Right ventricle myocardium superior (tissue), 1 donor: ENCODE data around the gene CCDC187. TPM values are rescaled to one million over a fixed set of nuclear protein-coding genes. Genes with fewer than 3 reads are reported as not detected.
A peak's percentile ranks its signal among the peaks of the same experiment; 100 is the strongest.
"Not testable (repeated sequence)": the region's sequence is repeated elsewhere in the genome, so short reads cannot be mapped to it uniquely, and the experiment has no call there.

Source experiments
- ATAC-seq: fragments of 200-7000 bp; cut with Tn5 transposase; one replicate; pipeline ENCODE4 v1.9.1; 2020; ENCODE audit warnings: mild to moderate bottlenecking; ENCODE audit not compliant: poor library complexity
- DNase-seq: peaks from one replicate; pipeline ENCODE4 v3.0.0-alpha.2; 2020
- intact Hi-C: fragments of 100-400 bp; cut with DNase I; formaldehyde crosslinking; loops from one replicate; pipeline ENCODE4 v1.11.2; 2022
- total RNA-seq: library from RNA; stranded (reverse); fragmentation: NEBNext Ultra II Directional; extraction: Animal tissue kit (Norgen Biotek cat#: 25700); gene quantifications from one replicate; pipeline ENCODE4 v1.2.1, GENCODE V29; 2021
- donor health status: DM: no; HTN: yes; CAD: no; lungs with severe emphysema.

CCDC187 gene
- total RNA-seq, 1 donor from 2014 or later, result not detected

GRCh38 chr9:136329636-136330405 is 25.9 kb upstream of the CCDC187 start:
- no peak for DNase-seq
- intact Hi-C loops, result no loop called here
- ATAC-seq, result no peak

GRCh38 chr9:136329211-136329627 is 25.3 kb upstream of the CCDC187 start:
- no peak for DNase-seq
- ATAC-seq, result no peak
- intact Hi-C loops, result no loop called here

- ATAC-seq, result peak; percentile 28
- intact Hi-C loops, result no loop called here
- DNase-seq, result no peak
Observed at GRCh38 chr9:136328622-136329041, 24.7 kb upstream of the CCDC187 start.

- ATAC-seq, result no peak
- no peak for DNase-seq
Observed at GRCh38 chr9:136328011-136328621, 24.2 kb upstream of the CCDC187 start.

GRCh38 chr9:136327304-136327974 is 23.5 kb upstream of the CCDC187 start, which contains the start of gene GPSM1:
Gene GPSM1, plus strand, starts transcription at chr9:136327539. Its CDS starts 157 bp downstream, at chr9:136327696.
- ATAC-seq (peak; percentile 33), DNase-seq (peak; percentile 77)
- intact Hi-C loops, result no loop called here

More at GRCh38 chr9:136328011-136328621, 24.2 kb upstream of the CCDC187 start:
- intact Hi-C loops, result no loop called here

- intact Hi-C loops, result no loop called here
- DNase-seq, result no peak
- ATAC-seq, result no peak
Observed at GRCh38 chr9:136326761-136327303, 22.9 kb upstream of the CCDC187 start.

GRCh38 chr9:136326061-136326760 is 22.3 kb upstream of the CCDC187 start:
- peak; percentile 4 for ATAC-seq
- intact Hi-C loops, result no loop called here
- no peak for DNase-seq

- intact Hi-C loops, result no loop called here
- ATAC-seq (no peak), DNase-seq (no peak)
Observed at GRCh38 chr9:136325358-136325757, 21.5 kb upstream of the CCDC187 start.

GRCh38 chr9:136324501-136325300 is 20.8 kb upstream of the CCDC187 start:
- DNase-seq (peak; percentile 85), ATAC-seq (peak; percentile 83)
- intact Hi-C loops, result no loop called here

GRCh38 chr9:136323371-136323789 is 19.5 kb upstream of the CCDC187 start:
- intact Hi-C loops, result no loop called here

GRCh38 chr9:136322756-136323330 is 18.9 kb upstream of the CCDC187 start:
- no peak for ATAC-seq
- intact Hi-C loops, result no loop called here
- DNase-seq, result no peak

More at GRCh38 chr9:136323371-136323789, 19.5 kb upstream of the CCDC187 start:
- no peak for ATAC-seq
- DNase-seq, result no peak

- intact Hi-C loops, result no loop called here
- no peak for ATAC-seq
- no peak for DNase-seq
Observed at GRCh38 chr9:136321561-136321960, 17.7 kb upstream of the CCDC187 start.

GRCh38 chr9:136320972-136321371 is 17.1 kb upstream of the CCDC187 start:
- intact Hi-C loops, ATAC-seq, DNase-seq: not testable (repeated sequence)

GRCh38 chr9:136319955-136320354 is 16.1 kb upstream of the CCDC187 start:
- ATAC-seq, intact Hi-C loops: not testable (repeated sequence)

GRCh38 chr9:136319244-136319643 is 15.3 kb upstream of the CCDC187 start:
- DNase-seq, ATAC-seq, intact Hi-C loops: not testable (repeated sequence)

More at GRCh38 chr9:136319955-136320354, 16.1 kb upstream of the CCDC187 start:
- not testable (repeated sequence) for DNase-seq

- DNase-seq (no peak), ATAC-seq (no peak)
- intact Hi-C loops, result no loop called here
Observed at GRCh38 chr9:136318776-136319241, 14.9 kb upstream of the CCDC187 start.

- intact Hi-C loops, result no loop called here
- ATAC-seq, result no peak
- no peak for DNase-seq
Observed at GRCh38 chr9:136318111-136318775, 14.3 kb upstream of the CCDC187 start.
